ENCODE data around the gene FH. TPM values are rescaled to one million over a fixed set of nuclear protein-coding genes. Genes with fewer than 3 reads are reported as not detected.

FH gene
- 84.4 and 96.6 TPM in 2 replicates for total RNA-seq (2014; rRNA removed)
- polyA plus RNA-seq (2012): 62.2 TPM

DNA sequence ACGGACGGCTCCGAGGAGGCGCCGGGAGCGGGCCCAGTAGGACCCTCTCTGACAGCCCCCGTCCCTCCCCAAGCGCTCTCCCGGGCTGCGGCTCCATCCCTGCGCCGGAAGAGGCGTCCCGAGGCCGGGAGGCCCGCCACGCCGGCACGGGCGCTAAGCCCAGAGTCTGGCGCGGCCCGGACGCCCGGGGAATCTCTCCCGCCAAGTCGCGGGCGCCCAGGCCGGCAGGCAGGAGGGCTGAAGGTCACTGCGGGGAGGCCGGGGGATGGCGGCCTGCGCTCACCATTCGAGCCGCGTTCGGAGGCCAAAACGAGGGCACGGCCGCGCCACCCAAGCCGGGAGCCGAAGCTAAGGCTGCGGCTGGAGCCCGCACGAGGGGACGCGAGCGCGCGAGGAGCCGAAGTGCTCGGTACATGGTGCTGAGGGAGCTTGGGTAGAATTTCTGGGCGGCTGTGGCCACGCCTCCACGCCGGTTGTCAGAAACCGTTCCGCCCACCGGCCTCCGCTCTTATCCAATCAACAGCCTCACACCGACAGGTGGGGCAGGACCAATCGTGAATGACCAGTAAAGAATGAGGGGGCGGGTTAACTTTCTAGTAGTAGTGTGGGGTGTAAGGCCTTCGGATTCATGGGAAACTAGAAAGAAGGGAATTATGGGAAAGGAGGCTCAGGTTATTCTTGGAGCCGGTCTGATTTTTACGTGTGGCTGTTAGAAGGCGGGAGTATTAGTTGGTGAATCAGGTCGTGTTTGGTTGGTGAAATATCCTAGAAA, at the start of gene FH:
FH (minus strand) TSS at position 448 of the 772 bp plus-strand sequence; CDS start at position 415, 33 bp downstream.
- DNase-seq (ENCODE audit: low read depth): peak; percentile 98

GRCh38 chr1:241560849-241561187, 41.3 kb upstream of the FH start:
- no peak for DNase-seq (ENCODE audit: low read depth)

DNA sequence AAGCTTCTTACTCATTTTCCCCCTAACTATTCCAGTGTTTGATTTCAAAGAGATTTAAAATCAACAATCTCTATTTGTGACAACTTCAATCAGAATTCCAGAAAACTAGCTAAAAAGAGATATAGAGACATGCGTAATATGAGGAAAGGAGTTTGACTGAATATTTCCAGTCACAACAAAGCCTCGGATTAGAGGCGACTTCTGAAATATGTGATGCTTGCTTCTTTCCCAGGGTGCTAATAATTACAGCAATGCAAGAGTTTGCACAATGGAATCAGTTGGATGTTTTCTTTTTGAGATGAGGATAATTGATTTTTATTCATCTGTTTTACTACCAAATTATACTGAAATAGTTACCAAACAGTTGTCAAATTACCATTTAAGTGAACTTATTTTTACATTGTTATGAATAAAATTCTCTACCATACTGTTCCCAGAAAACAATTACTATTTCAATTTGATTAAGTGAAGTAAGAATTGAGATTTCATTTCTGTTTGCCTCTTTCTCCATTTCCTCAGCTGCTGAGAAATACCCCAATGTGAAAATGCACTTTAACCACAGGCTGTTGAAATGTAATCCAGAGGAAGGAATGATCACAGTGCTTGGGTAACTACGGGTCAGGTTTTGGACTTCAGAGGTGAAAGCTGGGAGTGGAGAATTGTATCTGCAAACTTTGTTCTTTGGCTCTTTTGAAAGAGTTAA, 40.7 kb upstream of the FH start:
- peak; percentile 32 for DNase-seq (ENCODE audit: low read depth)

GRCh38 chr1:241557551-241558193, 38.1 kb upstream of the FH start:
- no peak for DNase-seq (ENCODE audit: low read depth)

DNA sequence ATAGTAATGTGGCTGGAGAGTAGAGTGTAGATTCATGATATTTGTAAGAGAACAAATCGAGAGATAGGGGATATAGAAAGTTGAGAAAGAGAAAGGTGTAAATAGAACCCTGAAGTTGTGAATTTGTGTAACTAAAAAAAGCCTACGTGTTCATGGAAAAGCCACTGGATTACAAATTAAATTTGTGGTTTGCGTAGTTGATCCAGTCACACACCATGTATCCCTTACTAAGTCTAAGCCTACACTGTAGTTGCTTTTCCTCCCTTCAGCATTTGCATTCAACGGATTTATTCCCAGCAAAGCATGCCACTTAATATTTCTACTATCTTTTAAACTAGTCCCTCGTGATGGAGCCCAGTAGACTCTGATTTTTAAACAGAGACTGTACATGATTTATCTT, 37.5 kb upstream of the FH start:
- DNase-seq (ENCODE audit: low read depth): no peak

- no peak for DNase-seq (ENCODE audit: low read depth)
Measured at GRCh38 chr1:241555526-241555925, 36.0 kb upstream of the FH start.

DNA sequence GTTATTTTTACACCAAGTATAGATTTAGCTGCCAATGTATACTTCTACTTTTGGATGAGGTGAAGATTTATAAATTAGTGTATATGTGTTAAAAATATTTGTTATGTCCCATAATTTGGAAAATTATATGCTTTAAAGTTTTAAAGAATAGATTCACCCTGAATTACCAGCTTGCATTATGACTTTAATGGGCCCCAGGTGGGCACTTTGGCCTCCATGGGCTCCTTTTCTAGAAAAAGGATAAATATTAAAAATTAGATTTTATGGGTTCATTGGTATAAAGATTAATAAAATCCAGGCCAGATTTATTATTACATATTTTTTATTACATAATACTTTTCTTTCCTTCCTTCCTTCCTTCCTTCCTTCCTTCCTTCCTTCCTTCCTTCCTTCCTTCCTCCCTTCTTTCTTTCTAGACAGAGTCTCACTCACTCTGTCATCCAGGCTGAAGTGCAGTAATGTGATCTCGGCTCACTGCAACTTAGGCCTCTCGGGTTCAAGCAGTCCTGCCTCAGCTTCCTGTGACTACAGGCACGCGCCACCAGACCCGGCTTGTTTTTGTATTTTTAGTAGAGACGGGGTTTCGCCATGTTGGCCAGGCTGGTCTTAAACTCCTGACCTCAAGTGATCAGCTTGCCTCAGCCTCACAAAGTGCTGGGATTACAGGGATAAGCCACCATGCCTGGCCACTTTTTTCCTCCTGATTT, 34.5 kb upstream of the FH start:
- DNase-seq (ENCODE audit: low read depth): no peak

GRCh38 chr1:241551759-241552638, 32.4 kb upstream of the FH start:
- DNase-seq (ENCODE audit: low read depth): no peak

DNA sequence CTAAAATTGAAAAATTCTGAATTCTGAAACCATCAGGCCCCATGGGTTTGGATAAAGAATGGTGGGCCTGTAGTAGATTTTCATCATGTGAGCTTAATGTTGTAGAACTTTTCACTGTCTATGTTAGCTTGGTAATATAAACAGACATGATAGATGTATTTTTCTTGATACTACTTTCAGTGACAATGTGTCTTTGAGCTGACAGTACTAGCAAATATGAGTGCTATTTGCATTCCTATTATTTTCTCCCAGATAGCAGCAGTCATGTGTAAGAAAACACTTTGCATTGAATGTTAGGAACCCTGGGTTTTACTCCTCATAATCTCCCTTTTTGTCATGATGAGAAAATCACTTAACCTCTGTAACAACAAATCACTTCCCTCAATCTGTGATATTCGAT, 30.8 kb upstream of the FH start:
- no peak for DNase-seq (ENCODE audit: low read depth)

- no peak for DNase-seq (ENCODE audit: low read depth)
Measured at GRCh38 chr1:241548008-241548407, 28.5 kb upstream of the FH start.

GRCh38 chr1:241542199-241542907, 22.8 kb upstream of the FH start:
- no peak for DNase-seq (ENCODE audit: low read depth)

- DNase-seq (ENCODE audit: low read depth): no peak
Measured at GRCh38 chr1:241536969-241537368, 17.4 kb upstream of the FH start.

- no peak for DNase-seq (ENCODE audit: low read depth)
Measured at GRCh38 chr1:241536304-241536703, 16.7 kb upstream of the FH start.

GRCh38 chr1:241533326-241534115, 14.0 kb upstream of the FH start:
- no peak for DNase-seq (ENCODE audit: low read depth)

- DNase-seq (ENCODE audit: low read depth): no peak
Measured at GRCh38 chr1:241532864-241533263, 13.3 kb upstream of the FH start.

DNA sequence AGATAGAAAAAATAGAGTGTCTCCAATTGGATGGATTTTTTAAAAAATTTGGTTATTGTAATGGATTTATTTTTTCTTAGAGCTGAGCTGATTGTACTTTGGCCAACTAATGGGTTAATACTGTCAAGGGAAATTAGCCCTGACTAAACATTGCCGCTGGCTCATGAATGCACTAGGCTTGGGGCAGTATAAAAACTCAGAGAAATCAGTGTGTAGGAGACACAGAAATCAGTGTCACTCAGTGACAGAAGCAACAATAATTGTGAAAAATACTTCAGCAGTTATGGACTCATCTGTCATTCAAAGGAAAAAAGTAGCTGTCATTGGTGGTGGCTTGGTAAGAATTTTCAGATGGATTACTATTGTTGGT, 12.6 kb upstream of the FH start, which contains the start of gene KMO:
KMO (plus strand) TSS at position 217 of the 370 bp plus-strand sequence; CDS start at position 284, 67 bp downstream.
- no peak for DNase-seq (ENCODE audit: low read depth)

DNA sequence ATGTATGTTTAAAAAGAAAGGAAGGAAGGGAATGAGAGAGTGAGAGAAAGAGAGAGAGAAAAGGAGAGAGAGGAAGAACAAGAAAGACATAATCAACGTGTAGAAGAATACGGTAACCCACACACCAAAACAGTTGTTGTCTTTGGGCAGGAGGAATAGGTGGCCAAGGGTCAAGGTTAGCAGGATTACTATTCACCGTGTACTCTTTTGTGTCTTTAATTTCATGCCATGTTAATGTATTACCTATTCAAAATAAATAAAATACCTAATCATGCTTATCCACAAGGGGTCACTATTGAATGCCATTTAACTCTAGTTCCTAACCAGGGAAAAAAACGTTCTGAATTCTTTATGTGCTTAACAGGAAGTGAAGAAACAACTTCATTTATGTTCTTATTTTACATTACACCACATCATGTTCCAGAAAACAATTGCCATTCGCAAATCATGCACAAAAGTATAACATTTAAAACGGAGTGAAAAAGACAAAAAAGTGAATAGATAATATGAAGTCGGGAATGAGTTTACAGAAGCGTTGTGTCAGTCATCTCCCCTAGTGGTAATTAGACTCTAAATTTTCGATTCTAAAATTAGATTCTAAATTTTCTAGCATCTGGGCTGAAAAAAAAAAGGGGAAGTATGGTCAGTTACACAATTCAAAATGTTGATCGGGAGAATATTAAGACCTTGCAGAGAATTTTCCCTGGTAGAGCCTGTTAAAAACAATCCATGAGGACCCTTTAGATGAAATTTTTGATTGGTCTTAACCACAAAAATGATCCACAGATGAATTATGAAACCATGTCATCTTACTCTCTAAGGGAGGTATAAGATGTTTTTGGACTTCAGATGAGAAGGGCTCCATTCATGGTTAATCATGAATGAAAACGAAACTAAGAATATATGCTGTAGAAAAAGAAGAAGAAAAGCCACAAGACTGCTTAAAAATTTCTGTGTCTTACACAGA, 11.9 kb upstream of the FH start:
- peak; percentile 73 for DNase-seq (ENCODE audit: low read depth)

- DNase-seq (ENCODE audit: low read depth): no peak
Measured at GRCh38 chr1:241527146-241527545, 7.6 kb upstream of the FH start.

All from LHCN-M2 (cell line).